Mucosa of gallbladder (tissue), 1 donor: ENCODE data around the gene ADH5. TPM values are rescaled to one million over a fixed set of nuclear protein-coding genes. Genes with fewer than 3 reads are reported as not detected.
"Not testable (repeated sequence)": the region's sequence is repeated elsewhere in the genome, so short reads cannot be mapped to it uniquely, and the experiment has no call there.

ENCODE experiments used
- DNase-seq: peaks from one replicate; pipeline ENCODE4 v3.0.0-alpha.2; 2020; ENCODE audit warnings: low spot score
- total RNA-seq: library from RNA; stranded (reverse); gene quantifications from one replicate; pipeline ENCODE4 v1.2.1, GENCODE V29; 2021
- donor health status: DM: no; HTN: no; CAD: no.

Gene ADH5
- total RNA-seq, 1 donor from 2014 or later, result 130 TPM

DNA sequence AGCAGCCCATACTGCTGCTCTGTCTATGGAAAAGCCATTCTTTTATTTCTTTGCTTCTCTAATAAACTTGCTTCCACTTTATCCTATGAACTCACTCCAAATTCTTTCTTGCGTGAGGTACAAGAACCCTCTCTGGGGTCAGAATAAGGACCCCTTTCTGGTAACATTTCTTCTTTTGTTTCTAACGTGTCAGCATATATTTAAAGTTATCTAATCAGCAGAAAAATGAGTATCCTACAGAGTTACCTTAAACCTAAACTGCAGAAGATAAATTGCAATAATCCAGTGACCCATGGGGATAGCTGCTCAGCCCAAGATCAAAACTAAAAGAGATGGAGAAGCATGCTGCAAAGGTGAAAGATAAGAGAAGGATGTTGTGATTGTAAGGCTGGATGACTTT is 4.0 kb downstream of the ADH5 start:
- no peak for DNase-seq

- DNase-seq, result no peak
Measured at GRCh38 chr4:99082192-99082591, 6.4 kb downstream of the ADH5 start.

DNA sequence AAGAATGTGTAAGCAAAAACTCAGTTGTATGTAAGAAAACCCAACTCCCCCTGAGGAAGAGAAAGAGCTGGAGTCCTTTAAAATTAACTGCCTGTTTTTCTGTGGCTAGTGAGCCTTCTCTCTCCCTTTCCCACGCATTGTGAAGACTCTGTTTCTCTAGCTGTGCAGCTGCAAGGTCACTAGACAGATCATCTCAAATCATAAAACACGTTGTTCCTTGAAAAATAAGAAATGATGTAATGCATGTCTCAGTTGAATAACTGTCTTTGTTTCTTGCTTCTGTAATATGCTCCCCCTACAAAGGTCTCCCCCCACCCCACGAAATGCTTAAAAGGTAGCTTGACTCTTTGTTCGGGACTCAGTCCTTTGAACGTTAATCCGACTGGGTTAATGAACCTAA is 7.7 kb downstream of the ADH5 start:
- DNase-seq, result not testable (repeated sequence)

DNA sequence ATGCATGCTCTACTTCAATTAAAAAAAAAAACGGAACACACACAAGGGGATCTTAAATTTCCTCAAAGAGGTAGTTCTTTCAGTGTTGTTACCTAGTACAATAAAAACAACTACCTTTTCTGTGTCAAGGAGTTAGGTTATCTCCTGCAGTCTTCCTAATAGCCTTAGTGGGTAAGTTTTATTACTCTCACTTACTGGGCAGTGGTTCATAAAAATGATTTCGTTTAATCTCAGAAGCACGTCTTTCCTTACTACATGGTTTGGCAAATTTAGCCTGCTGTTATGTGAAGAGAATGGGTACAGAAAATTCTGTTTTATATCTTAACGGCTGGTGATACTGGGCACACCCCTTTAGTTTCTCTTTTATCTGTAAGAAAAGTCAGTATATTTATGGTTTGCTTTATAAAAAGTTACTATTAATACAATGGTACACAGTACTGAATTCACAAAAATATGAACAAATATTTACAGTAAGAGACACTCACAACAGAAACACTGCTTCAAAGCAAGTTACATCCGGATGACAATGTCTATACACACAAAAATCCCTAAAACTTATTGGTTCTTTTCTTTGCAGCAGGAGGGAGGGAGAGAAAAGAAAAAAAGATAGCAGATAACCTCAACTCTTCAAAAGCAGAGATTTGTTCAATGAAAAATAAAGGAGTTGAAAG is 8.8 kb downstream of the ADH5 start:
- DNase-seq, result no peak

DNA sequence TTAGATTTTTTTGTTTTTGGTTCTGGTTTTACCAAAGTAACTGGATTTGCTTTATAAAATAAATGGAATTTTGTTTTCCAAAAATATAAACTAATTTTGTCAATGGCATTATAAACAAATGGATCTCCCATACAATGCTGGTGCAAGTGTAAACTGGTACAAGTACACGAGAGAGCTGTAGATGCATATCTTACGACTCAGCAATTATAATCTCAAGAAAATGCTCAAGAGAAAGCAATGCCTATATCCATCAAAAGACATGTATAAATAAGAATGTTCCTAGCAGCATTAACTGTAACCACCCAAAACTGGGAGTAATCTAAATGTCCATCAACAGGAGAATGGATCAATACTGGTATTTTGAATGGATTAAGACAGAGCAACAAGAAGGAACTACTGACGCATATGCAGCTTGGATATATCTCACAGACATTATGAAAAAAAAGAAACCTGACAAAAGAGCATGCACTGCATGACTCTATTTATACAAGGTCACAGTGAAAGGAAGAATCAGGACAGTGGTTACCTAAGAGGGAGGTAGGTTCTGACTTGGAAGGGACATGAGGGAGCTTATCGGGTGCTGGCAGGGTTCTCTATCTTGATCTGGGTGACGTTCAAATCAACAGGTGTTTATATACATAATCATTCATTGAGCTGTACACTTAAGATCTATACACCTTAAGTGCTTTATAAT is 9.5 kb downstream of the ADH5 start:
- DNase-seq, result no peak

- DNase-seq, result no peak
Measured at GRCh38 chr4:99078336-99078735, 10.3 kb downstream of the ADH5 start.

DNA sequence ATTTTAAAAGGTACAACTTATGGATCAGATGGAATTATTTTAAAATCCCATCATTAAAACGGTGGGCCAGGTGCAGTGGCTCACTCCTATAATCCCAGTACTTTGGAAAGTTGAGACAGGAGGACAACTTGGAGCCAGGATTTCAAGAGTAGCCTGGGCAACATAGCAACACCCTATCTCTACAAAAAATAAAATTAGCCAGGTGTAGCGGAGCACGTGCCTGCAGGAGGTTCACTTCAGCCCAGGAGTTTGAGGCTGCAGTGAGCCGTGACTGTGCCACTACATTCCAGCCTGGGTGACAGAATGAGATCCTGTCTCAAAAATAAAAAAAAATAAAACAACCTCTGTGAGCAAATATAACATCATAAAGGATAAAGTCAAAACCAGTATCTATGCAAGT is 11.4 kb downstream of the ADH5 start:
- DNase-seq, result no peak

DNA sequence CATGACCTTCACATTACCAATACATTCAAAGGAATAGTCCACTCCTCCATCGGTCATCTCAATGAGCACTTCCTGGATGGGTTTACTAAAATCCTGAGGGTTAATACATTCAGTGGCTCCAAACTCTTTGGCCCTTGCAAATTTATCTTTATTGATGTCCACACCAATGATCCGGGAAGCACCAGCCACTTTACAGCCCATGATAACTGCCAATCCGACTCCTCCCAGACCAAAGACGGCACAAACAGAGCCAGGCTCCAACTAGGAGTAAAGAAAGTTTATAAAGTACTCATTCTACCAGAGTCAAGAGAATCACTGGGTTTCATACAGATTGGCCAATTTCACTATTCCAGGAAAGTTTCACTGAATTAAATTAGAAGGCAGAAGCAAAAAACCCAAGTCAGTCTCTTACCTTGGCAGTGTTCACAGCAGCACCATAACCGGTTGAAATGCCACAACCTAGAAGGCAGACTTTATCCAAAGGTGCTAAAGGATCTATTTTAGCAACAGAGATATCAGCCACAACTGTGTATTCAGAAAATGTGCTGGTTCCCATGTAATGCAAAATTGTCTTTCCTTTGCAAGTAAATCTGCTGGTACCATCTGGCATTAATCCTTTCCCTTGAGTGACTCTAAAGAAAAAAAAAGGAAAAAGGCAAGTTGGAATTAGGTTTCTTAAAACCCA is 12.2 kb downstream of the ADH5 start:
- no peak for DNase-seq

GRCh38 chr4:99074816-99075215 is 13.8 kb downstream of the ADH5 start:
- DNase-seq, result no peak

DNA sequence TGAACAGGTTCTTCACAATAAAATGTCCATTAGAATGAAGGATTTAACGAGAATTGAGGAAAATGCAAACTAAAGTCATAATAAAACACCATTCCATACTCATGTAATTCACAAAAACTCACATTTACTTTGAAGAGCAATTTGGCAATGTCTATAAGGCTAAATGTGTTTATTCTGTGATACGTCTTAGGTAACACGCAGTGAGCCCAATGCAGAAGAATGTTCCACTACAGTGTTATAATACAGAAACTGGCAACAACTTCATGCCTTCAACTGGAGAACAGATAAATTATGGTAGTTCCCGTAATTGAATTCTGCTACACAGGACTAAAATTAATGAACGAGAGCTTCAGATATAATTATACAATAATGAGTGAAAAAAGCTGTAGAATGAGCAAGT is 17.4 kb downstream of the ADH5 start:
- DNase-seq, result no peak

- no peak for DNase-seq
Measured at GRCh38 chr4:99067617-99068016, 21.0 kb downstream of the ADH5 start.

DNA sequence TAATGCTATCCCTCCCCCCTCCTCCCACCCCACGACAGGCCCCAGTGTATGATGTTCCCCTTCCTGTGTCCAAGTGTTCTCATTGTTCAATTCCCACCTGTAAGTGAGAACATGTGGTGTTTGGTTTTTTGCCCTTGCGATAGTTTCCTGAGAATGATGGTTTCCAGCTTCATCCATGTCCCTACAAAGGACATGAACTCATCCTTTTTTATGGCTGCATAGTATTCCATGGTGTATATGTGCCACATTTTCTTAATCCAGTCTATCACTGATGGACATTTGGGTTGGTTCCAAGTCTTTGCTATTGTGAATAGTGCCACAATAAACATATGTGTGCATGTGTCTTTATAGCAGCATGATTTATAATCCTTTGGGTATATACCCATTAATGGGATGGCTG is 23.1 kb downstream of the ADH5 start:
- DNase-seq, result not testable (repeated sequence)

- no peak for DNase-seq
Measured at GRCh38 chr4:99062120-99062519, 26.5 kb downstream of the ADH5 start.

GRCh38 chr4:99061048-99061700 is 27.4 kb downstream of the ADH5 start:
- no peak for DNase-seq

DNA sequence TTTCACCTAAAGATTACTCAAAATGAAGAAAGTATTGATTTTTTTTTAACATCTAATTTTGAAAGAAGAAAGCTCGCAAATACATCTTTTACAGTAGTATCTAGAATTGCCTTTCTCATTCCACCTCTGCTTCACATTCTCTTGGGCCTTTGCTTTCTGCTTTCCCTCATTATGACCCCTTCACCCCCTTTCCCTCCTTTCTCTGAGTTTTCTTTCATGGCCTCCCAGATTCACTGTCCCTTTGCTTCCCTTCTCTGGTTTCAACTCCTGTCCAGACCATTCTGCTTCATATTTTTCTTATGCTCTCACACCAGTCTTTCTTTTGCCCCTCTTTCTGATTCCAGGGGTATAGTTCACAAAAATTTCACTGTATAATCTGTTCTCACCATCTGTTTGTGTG is 29.0 kb downstream of the ADH5 start:
- DNase-seq, result no peak

GRCh38 chr4:99058228-99058627 is 30.4 kb downstream of the ADH5 start:
- DNase-seq, result no peak

DNA sequence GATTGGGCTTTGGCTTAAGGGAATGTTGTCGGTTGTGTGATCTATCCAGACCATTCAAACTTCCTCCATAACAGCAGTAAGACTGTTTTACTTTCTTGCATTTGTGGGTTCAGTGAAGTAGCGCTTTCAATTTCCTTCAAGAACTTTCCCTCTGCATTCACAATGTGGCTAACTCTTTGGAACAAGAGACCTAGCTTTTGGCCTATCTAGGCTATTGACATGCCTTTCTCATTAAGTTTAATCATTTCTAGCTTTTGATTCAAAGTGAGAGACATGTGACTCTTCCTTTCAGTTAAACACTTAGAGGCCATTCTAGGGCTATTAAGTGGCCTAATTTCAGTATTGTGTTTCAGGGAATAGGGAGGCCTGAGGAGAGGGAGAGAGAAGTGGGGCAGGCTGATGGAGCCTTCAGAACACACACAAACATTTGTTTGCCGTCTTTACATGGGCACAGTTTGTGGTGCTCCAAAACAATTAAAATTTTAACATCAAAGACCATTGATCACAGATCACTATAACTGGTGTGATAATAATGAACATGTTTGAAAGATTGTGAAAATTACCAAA is 34.1 kb downstream of the ADH5 start:
- no peak for DNase-seq

DNA sequence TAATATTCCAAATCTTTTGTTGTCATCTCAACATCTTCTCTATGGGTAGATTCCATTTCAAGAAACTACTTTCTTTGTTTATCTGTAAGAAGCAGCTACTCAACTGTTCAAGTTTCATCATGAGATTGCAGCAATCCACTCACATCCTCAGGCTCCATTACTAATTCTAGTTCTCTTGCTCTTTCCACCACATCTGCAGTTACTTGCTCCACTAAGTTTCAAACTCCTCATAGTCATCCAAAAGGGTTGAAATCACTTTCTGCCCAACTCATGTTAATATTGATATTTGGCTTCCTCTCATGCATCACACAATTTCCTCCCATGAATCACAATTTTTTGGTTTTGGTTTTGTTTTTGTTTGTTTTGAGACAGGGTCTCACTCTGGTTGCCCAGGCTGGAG is 35.7 kb downstream of the ADH5 start:
- no peak for DNase-seq

DNA sequence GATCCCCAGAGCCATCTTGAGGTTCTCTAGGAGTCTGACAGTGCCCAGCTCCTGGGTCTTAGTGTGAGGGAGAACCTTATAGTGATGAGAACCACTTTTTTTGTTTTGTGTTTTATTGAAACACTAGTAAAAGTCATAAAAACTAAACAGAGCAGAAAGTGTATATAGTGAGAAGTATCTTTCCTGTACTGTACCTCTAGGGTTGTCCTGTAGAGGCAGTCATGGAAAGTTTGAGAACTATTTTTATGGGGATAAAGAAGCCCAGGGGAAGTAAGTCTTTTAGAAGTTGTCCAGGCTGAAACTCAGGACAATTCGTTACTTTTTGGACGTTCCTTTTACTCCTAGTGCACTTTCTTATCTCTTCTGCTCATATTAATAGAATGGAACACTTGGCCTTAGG is 40.9 kb downstream of the ADH5 start:
- DNase-seq, result no peak

- DNase-seq, result no peak
Measured at GRCh38 chr4:99043346-99043745, 45.2 kb downstream of the ADH5 start.

GRCh38 chr4:99038213-99038612 is 50.4 kb downstream of the ADH5 start:
- no peak for DNase-seq

GRCh38 chr4:99033956-99034355 is 54.6 kb downstream of the ADH5 start:
- DNase-seq, result no peak
